ENCODE results near the gene ZNF219.

- no peak for TF ChIP-seq CTCF (IDR thresholded peaks at IDR 0.05)
- TF ChIP-seq POLR2A (IDR thresholded peaks at IDR 0.05): no peak
Observed at GRCh38 chr14:21074398-21075272, 23.8 kb downstream of the ZNF219 start.
